C4-2B (cell line): Measurements from ENCODE around the gene KRT35.

Source experiments
- CTCF ChIP-seq: fragments of 450-650 bp; conservative IDR thresholded peaks from 2 replicates; pipeline ENCODE4 v1.5.1; 2017; ENCODE audit warnings: mild to moderate bottlenecking
- ZFX ChIP-seq: fragments of 450-650 bp; IDR thresholded peaks from 2 replicates; pipeline ENCODE4 v1.6.1; 2017

GRCh38 chr17:41456204-41456603 is 24.7 kb downstream of the KRT35 start:
- TF ChIP-seq CTCF: no peak
- no peak for TF ChIP-seq ZFX
